Measurements from ENCODE around the gene PLA2R1.

- TF ChIP-seq POLR2A (IDR thresholded peaks at IDR 0.05): no peak
- TF ChIP-seq CTCF (IDR thresholded peaks at IDR 0.05): no peak
Measured at GRCh38 chr2:159960414-159960813, 102.0 kb downstream of the PLA2R1 start.

Measured in ovary (tissue), 3 donors.